GM18858 (cell line): ENCODE measurements around the gene BMP6.

Experiments
- ATAC-seq: cut with Tn5 transposase; IDR thresholded peaks from one replicate; pipeline ENCODE4 v1.9.1; 2021; ENCODE audit not compliant: unreplicated experiment

BMP6 gene

GRCh38 chr6:7821426-7821825, 95.5 kb downstream of the BMP6 start:
- ATAC-seq = no peak

GRCh38 chr6:7823552-7823951, 97.7 kb downstream of the BMP6 start:
- no peak for ATAC-seq

GRCh38 chr6:7825986-7826385, 100.1 kb downstream of the BMP6 start:
- ATAC-seq = no peak

DNA sequence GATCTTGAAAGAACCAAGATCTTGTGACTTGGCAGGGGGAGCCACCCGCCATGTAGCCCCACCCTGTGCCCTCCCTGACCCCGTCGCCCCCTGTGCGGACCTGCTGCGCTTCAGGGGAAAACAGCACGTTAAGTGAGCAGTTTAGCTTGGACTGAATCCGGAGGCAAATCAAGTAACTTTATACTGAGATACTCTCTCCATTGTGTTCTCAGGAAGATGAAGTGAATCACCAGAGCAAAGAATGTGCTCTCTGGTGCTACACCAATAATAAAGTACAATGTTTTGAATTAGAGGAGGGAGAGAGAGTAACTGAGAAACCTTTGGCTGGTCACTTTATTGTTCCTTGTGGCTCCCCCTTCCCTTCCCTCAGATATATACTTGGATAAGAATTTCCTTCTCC, 101.2 kb downstream of the BMP6 start:
- no peak for ATAC-seq

DNA sequence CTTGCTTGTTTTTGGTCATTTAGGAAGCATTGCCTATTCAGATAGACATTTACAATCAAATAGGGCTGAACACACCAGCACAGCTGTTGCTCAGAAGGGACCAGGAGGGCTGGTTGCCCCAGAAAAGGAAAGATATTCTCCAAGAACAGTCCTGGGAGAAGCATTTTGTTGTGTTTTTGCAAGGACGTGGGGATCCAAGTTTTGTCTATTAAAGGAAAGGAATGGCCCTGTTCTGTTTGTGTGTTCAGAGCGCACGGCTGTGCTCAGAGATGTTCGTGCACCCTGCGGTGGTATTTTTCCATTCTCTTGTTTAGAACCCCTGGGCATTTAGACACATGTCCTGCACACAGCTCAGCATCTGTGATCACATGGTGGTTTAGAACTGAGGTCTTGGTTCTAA, 102.2 kb downstream of the BMP6 start:
- ATAC-seq = no peak

DNA sequence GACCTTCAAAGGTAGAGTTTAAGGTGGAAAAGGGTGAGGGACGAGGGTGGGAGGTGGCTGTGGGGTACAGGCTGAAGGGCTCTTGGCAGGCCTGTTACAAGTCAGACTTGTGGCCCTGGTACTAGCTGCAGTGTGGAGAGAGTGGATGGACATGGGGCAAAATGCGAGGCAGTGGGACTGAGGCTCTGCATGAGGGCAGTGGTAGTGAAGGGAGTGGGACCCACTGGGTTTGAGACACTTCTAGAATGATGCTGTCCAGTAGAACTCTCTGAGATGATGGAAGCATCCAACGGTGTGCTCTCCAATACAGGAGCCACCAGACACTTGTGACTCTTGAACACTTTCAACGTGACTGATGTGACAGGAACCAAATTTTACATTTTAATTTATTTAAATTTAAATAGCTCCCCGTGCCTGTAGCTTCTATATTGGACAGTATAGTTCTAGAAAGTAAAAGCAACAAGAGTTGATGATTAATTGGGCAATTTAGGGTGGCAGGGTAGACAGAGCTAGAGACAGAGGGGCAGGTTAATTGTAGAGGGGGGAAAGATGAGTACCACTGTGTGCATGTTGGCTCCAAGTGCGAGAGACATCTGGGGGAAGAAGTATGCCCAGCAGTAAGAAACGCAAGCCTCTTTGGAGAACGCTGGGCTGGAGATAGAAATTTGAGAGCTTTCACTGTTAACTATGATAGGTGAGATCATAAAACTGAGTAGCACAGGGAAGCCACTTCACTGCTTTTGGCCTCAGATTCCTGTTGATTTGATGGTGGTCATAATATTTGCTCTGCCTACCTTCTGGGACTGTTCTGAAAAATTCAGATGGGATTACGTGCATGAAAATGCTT, 107.2 kb downstream of the BMP6 start:
- no peak for ATAC-seq

GRCh38 chr6:7833751-7834070, 107.8 kb downstream of the BMP6 start:
- no peak for ATAC-seq

- no peak for ATAC-seq
Observed at GRCh38 chr6:7836371-7837026, 110.6 kb downstream of the BMP6 start.

DNA sequence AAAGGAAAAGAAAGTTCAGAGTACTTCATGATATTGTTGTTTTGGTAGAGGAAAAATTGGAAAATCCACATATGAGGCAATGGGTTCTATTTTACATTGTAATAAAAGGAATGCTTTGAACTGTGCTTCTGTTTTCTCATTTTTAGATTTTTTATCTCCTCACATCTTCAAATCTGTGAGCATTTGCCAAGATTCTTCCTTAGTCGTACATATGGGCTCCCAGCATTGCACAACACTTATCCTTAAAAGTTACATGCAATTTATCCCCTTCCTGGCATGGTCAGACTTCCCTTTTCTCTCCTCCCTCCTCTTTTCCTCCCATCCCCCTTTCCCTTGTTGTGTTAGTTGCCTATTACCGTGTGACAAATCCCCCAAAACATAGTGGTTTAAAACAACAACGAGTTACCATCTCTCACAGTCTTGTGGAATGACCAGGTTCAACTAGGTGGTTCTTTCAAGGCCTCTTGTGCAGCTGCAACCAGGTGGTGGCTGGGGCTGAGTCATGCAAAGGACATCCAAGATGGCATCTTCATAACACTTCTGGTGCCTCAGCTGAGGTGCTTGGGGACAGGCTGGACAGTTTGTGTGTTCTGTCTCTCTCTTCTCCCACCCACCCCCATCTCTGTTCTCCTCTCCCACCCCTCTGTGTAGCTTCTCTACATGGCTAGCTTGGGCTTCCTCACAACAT, 116.0 kb downstream of the BMP6 start:
- no peak for ATAC-seq

DNA sequence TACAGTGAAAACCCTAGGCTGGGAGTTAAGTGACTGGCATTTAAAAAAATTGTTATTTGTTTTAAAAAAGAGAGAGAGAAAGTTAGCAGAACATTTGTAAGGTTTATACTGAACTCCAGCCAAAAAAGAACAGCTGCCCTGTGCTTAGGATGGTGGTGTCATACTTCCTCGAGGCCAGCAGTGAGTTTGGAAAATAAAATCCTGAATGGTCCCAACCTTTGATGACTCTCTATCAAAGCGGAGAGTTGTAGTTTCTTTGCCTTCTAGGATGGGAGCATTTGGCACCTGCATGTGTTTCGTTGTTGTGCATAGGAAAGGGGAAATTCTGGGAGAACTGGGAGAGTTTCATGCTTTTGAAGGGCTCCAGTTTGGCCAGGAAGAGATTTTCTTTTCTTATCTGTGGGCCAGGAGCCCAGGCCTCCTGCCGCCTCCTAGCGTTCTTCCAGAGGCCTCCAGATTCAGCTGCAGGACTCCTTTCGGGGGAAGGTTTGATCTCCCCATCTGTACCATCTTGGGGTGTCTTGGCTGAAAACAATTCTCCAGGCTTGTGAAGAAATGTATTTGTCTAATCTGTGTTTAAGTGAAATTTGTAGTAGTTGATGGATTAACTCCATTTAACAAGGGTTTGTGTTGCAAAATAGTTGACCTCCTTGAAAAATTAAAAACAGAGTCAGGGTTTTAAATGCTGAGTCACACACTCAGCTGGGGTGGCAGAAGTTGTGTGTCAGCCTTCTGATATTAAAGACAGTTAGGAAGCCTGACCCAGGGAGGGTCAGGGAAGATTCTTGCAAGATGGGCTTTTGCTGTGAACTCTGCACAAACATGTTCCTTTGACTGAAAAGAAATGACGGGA, 121.3 kb downstream of the BMP6 start:
- no peak for ATAC-seq

- no peak for ATAC-seq
Observed at GRCh38 chr6:7848229-7848628, 122.3 kb downstream of the BMP6 start.

GRCh38 chr6:7851780-7852179, 125.9 kb downstream of the BMP6 start:
- ATAC-seq = no peak

DNA sequence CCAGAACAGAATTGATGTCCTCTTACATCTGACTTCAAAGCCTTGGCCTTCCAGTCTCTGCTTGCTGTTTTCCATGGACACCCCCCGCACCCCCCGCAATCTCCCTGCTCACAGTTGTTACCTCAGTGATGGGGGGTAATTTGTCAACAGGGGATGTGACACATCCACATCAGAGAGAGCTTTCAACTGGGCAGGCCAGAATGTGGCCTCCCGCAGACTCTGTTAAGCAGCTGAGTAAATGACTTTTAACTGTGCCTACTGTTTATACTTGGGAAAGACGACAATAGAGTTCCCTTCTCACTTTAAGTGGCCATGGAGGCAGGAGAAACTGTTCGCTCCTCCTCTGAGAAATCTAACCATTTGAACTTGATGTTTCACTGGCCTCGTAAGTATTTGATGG, 133.7 kb downstream of the BMP6 start:
- no peak for ATAC-seq

GRCh38 chr6:7865781-7866180, 139.9 kb downstream of the BMP6 start:
- no peak for ATAC-seq

- ATAC-seq = no peak
Observed at GRCh38 chr6:7866526-7866925, 140.6 kb downstream of the BMP6 start.

- no peak for ATAC-seq
Observed at GRCh38 chr6:7868926-7869325, 143.0 kb downstream of the BMP6 start.

GRCh38 chr6:7878401-7878964, 152.6 kb downstream of the BMP6 start:
- ATAC-seq = no peak

DNA sequence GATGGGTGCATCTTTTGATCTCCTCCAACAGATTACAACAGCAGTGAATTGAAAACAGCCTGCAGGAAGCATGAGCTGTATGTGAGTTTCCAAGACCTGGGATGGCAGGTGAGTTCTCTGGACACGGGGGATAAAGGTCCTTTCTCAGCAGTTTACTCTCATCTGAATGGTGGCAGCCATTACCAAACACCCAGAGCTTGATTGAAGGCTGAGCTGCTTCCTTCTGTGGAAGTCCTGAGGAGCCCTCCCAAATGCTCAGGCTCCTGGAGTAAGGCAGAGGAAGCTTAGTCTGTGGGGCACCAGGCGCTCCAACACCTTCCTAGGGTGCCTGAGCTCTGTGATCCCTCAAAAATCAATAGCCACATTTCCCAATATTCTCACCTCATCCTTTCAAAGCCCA, 153.1 kb downstream of the BMP6 start:
- no peak for ATAC-seq

DNA sequence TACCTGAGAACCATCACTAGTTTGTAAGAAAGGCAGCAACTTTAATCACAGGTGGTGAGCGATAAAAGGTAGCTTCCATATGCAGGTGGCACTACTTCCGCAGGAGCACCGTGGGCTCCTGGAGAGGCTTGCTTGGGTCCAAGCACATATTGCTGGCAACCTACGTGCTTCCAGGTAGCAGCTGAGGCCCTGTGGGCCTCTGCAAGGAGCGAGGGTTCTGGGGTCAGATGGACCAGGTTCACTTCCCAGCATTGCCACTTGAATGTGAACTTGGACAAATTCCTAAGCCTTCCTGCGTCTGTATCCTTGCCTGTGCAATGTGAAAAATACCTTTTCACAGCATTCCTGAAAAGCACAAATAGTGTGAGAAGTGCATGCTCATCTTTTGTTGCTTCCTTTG, 153.7 kb downstream of the BMP6 start:
- ATAC-seq = no peak

GRCh38 chr6:7879980-7880717, 154.2 kb downstream of the BMP6 start:
- no peak for ATAC-seq
